Muscle of arm (tissue), 12 donors: ENCODE results near the gene RUNX2. TPM values are rescaled to one million over a fixed set of nuclear protein-coding genes. Genes with fewer than 3 reads are reported as not detected.

Experiments
- DNase-seq: peaks from one replicate; pipeline ENCODE4 v3.0.0-alpha.2; 2013
- polyA plus RNA-seq, 12 donors: library from polyadenylated mRNA; unstranded; fragments of 120-200 nt; gene quantifications; one replicate each; pipeline ENCODE4 v1.2.1, GENCODE V29; 2013; ENCODE audit not compliant: insufficient read length in 12 of 12

Gene RUNX2
- polyA plus RNA-seq, 12 donors: 0.34 to 5.9 (median 1.3) TPM; not detected in 1

DNA sequence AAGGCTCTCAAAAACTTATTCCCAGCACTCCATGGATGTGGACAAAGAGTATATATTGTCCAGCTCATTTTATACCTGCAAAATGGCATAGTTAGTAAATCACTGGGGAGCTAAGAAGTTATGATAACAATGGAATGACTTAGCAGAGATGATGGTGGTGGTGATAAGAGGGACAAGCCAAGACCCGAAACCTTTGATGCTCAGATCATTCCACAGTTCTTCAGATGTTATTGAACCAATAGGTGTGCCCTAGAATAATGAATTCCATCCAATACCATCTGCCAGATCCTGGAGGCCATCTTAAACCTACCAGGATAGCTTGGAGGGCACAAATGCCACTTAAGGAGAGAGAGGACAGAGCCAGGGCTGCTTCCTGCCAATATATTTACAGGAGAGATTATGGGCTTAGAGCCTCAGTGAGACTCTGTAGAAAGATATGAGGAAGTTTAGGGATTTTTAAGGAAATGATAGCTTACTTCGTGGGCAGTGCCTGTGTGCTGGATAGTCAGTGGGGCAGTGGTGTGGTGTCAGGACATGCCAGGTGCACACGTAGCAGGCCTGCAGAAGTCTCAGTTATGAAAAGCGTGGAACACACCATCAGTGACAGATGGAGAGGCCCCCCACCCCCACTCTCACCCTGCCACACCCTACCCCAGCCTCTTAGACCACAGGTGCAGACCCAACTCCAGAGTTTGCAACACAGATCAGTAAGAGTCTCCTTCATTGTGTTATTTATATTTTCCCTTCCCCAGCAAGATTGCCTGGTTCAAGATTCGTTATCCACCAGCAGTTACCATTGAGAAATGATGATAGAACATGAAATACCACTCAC lies 259.3 kb downstream of the RUNX2 start:
- no peak for DNase-seq

- no peak for DNase-seq
Observed at GRCh38 chr6:45589367-45589766, 261.2 kb downstream of the RUNX2 start.

DNA sequence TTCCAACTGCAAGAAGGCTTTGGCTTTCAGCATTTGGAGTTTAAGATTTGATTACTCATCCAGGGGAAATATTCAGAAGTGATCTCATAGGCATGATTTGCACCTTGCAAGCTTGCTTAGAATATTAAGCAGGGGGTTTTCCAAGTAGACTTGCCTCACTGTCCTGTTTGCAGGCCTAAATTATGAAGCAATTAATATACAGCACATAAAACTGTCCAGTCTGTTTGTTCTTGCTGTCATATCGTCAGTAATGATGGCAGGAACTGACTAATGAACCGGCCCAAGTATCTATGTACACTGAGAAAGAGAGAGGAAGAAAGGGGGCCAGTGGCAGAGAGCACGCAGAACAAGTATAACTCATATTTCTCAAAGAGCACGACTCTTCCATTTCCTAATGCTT lies 262.1 kb downstream of the RUNX2 start:
- DNase-seq: no peak

DNA sequence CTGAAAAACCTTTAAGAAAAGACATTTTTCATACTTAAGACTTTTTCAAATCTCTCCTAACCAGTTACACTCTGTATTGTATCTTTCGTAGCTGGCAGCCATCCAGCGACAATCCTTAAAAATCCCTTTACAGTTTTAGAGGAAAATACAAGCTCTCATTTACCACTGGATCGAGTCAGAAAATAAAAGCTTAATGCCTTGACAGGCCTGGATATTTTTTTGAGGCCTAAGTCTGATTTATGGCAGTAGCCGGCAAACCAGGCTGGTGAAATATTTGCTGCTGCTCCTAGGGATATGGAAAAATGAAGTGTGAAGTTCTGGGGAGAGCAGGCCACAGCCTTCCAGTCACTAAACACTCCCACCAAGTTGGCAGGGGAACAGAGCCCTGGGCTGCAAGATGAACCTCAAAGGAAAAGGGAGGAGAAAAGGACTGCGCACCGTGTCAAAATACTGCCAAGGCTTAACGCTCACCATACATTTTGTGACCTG lies 262.6 kb downstream of the RUNX2 start:
- DNase-seq: peak; percentile 35

GRCh38 chr6:45591306-45591705 lies 263.2 kb downstream of the RUNX2 start:
- DNase-seq: no peak

- no peak for DNase-seq
Observed at GRCh38 chr6:45591890-45592289, 263.8 kb downstream of the RUNX2 start.

- no peak for DNase-seq
Observed at GRCh38 chr6:45592991-45593390, 264.9 kb downstream of the RUNX2 start.

DNA sequence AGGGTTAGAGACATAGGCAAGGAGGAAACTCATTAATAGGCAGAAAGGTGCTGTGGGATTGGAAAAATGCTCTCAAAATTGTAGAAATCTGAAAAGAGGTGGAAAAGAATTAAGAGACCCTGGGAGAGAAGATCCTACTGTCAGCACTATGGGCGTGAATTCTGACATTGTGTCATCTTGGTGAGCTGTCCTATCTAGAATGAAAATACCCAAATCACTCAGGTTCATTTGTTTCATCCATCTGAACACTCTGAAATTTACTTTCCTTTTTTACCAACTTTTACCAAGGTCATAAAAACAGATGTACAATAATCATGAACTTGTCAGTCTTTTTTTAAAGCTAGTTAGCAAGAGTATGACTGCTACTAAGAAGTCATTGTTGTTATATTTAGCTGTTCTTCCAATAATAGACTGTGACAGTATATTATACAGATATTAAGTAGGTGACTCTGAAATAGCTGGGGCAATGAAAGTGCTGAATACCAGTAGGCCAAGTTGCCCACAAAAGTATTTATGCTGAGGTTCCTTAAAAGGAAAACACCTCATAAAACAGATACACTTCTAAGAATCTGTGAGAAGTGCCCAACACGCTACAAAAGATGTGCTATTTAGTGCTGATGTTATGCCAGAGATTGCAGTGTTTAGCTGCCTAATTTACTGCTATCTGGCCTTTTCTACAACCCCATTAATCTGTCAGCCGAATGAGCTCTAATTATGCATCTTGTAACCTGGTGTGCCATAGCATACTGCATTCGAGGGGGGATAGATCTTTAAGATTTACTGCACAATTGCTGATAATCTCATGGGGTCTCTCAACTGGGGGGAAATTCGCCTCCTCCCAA lies 267.1 kb downstream of the RUNX2 start:
- no peak for DNase-seq

DNA sequence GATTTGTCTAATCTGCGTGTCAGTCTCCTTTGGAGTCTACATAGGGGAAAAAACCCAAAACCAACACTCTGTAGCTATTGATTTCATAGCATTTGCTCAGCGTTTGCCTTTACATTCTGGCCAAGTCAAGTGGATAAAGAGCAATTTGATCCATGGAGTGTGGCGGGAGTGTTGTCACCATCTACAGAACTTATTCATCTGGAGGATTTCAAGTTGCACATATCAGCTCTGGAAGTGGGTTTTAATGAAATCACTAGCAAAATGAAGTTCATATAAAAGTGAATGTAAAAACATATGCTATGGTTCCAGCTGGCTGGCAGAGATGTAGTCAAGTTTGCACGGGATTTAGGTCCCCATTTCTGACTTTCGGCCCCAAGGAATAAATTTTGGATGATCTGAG lies 269.3 kb downstream of the RUNX2 start:
- DNase-seq: no peak

DNA sequence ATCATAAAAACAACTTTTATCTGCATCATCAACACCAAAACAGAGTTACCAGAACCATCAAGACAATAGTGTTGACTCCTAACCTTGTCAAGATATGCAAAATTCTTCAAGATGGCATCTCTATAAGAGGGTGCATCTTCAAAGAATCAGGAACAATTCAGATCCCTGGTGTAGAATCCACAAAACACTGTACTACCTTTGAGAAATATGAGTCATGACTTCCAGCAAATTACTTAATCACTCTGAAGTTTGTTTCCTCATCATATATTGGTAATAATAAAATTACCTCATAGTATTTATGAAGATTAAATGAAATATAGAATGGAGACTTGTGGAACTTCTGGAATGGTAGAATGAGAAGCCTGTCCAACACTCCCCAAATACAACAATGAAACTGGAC lies 270.9 kb downstream of the RUNX2 start:
- DNase-seq: no peak

DNA sequence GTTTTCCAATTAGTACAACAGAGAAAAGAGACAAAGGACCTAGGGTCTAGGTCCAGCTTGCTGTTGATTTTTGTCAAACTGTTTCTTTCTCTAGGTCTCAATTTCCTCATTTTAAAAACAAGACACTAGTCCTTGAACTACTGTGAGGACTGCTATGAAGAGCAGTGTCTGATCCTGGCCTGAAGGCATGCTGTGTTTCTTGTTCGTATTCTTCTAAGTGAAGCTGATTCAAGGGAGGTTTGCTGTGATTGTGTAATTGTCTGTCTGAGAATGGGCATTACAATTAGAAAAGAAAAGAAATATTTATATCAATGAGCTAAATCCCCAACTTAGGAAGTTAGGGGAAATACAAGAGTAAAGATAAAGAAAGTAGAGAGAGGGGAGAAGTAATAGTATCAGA lies 277.8 kb downstream of the RUNX2 start:
- DNase-seq: no peak

- no peak for DNase-seq
Observed at GRCh38 chr6:45606831-45607400, 278.8 kb downstream of the RUNX2 start.

GRCh38 chr6:45607798-45608197 lies 279.7 kb downstream of the RUNX2 start:
- no peak for DNase-seq

DNA sequence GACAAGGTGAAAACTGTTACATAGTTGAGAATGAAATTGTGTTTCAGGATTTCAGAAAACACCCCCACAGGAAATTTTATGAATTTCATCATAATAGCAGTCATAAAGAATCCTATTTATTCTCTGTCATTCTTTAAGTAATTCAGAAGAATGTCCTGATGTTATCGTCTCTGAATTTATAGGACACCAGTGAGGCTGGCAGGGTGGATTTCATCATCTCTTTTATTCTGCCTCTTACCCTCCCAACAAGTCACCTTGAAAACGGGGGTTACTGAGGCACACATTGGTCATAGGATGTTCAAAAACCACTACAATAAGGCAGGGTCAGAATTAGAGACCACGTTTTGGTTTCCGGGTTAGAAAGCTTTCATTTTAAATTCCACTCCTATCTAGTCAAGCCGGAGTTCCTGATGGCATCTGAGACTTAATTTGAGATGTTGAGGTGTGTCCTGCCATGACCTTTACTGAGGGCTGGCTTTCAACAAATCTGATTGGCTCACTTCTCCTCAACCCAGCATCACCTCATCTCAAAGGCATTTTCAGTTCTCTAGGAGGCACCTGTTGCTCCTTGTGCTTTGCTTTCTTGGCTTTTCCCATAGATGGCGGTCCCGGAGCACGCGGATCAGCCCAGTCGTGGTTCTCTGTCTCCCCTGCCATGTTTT lies 280.3 kb downstream of the RUNX2 start:
- DNase-seq: no peak

DNA sequence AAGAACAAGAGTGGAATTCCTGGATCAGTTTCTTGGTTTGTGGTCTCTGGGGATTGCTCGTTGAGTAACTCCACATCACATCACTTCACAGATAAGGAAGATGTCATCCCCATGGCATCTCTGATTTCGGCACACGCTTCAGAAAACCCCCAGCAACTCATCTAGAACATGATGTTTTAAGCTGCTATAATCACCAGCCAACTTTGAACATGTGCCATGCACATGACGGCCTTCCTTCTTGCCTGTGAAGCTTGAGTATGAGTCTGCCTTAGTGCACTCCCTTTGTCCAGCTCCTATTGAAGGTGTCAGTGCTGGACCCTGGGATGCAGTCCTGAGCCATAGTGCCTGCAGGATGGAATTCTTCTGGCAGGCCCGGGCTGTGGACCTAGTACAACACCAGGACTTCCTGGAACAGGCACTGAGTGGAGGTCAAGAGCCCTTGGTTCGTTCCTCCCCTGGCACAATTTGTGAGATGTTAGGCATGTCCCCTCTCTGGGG lies 281.1 kb downstream of the RUNX2 start:
- no peak for DNase-seq

- DNase-seq: no peak
Observed at GRCh38 chr6:45610374-45610773, 282.2 kb downstream of the RUNX2 start.

DNA sequence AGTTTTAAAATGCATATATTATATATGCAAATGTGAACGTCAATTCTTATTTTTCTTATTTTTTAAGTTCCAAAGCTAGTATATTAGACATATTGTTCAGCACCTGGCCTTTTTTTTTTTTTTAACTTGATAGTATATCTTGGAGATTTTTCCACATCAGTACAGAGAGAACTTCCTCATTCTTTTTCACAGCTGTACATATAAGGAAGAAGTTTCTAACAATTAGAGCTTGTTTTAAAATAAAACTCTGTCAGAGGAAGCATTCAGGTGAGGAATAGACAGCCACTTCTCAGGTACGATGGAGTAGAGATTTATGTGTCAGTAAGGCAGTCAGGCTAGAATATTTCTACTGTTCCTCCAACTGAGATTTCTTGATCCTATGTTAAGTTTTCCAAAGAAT lies 282.7 kb downstream of the RUNX2 start:
- no peak for DNase-seq

- DNase-seq: no peak
Observed at GRCh38 chr6:45611491-45611890, 283.4 kb downstream of the RUNX2 start.

- DNase-seq: peak; percentile 67
Observed at GRCh38 chr6:45613656-45614055, 285.5 kb downstream of the RUNX2 start.

GRCh38 chr6:45614488-45615285 lies 286.6 kb downstream of the RUNX2 start:
- no peak for DNase-seq

GRCh38 chr6:45616209-45616608 lies 288.1 kb downstream of the RUNX2 start:
- no peak for DNase-seq
